GM18502 (cell line): Measurements from ENCODE around the gene GRAP.
A peak's percentile ranks its signal among the peaks of the same experiment; 100 is the strongest.
"Not testable (repeated sequence)": the region's sequence is repeated elsewhere in the genome, so short reads cannot be mapped to it uniquely, and the experiment has no call there.

ENCODE experiments used
- ATAC-seq: cut with Tn5 transposase; IDR thresholded peaks from one replicate; pipeline ENCODE4 v1.9.1; 2021; ENCODE audit warnings: mild to moderate bottlenecking; ENCODE audit not compliant: unreplicated experiment, poor library complexity

The GRAP gene

DNA sequence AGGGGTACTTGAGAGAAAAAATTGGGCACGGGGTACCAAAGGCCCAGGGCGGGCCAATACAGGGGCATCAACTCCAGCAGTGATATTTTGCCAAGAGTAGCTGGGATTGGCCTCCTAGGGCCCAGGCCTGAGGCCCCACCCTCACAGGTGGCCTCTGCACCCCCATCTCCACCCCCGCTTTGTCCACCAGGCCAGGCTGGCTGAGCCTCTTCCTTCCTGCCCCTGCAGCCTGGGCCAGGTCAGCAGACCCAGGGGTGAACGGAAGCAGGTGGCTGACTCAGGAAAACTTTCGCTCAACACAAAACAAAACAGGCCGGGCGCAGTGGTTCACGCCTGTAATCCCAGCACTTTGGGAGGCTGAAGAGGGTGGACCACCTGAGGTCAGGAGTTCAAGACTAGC is 3.7 kb downstream of the GRAP start:
- not testable (repeated sequence) for ATAC-seq

DNA sequence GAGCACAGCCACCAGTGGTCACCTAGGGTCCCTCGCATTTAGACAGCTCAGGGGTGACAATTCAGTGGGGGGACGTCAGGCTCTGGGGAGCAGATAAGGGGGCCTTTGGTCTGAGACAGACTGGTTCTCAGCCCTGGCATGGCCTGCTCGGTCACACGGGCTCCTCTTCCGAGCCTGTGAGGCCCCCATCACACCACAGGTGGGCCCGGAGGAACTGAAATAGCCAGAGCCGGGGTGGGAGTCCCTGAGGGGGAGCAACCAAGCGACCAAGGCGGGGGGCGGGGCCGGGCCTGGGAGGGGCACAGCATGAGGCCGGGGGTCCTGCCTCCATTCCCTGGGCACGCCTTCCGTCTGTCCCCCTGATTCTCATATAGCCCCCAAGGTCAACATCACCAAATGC is 4.4 kb downstream of the GRAP start:
- not testable (repeated sequence) for ATAC-seq

DNA sequence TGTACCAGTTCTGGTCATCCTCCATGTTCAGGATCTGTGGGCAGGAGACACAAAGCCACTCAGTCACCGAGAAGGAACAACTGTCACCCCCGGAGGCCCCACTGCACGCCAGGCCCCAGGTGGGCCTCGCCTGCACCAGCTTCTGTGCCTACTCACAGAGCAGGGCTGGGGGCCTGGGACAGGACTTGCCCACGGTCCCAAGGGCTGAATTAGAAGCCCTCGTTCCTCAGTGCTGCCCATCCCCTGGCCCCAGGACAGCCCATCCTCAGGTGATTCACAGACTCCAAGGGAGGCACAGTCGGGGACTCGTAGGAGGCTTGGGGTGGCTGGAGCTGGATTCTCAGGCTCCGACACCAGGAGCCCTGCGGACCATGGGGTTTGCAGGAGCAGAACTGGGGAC is 4.9 kb downstream of the GRAP start:
- not testable (repeated sequence) for ATAC-seq

DNA sequence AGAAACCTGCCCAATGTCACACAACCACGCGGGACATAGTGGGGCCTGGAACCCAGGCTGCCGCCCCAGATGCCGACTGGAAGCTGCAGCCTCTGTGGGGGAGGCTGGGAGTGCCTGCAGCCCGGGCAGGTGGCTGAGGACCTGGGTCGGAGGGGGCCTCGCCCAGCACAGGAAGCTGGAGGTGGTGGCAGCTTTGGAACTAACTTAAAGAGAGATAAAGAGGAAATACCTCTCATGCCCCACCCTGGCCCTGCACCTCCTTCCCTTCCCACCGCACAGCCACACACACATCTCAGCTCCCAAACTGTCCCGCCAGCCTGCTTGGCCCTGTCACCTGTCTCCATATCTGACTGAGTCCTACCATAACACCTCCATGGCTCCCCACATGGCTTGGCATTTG is 6.4 kb downstream of the GRAP start:
- not testable (repeated sequence) for ATAC-seq

DNA sequence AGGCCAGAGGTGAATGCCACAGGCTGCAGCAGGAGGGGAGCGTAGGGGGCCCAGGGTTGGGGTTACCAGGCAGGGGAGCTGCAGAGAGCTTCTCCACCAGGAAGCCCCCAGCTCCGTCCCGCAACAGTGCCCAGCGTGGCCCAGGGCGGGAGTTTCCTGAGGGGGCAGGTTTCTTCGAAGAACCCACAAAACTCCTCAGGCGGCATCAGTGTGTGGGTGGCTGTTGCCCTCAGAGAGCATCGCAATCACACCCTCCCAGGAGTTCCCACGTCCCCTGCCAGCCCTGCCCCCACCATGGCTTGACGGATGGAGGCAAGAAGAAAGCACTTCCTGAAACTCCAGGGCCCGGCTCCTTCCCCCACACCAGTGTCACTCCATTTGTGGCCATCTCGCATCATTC is 8.0 kb downstream of the GRAP start:
- not testable (repeated sequence) for ATAC-seq

DNA sequence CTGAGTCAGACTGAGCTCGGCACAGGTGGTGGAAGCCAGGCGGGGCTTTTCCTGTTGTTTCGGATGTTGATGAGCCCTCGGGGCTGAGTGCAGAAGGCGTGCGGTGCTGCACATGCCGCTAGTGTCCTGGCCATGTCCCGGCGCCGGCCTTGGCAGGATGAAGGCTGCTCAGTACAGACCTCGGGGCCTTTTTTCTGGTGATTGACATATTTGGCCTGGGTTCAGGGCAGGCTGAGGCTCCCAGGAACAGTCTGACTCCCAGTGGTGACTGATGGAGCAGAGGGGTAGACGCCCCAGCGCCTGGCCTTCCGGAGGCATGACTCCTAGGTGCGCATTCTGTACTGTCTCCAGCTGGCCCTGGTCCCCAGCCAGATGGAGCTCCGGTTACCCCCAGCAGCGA is 8.8 kb downstream of the GRAP start:
- peak; percentile 21 for ATAC-seq

DNA sequence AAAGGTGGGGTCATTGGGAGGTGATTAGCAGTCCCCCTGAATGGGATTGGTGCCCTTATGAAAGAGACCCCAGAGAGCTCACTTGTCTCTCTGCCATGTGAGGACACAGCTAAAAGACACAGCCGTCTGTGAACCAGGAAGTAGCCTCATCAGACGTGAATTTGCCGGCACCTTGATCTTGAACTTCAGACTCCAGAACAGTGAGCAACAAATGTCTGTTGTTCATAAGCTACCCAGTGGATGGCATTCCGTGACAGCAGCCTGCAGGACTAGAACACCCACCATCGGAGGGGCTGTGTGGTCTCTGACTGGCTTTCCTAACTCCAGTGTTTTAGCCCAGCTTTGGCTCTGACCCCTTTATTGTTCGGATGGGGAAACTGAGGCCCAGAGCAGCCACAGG is 9.2 kb downstream of the GRAP start:
- not testable (repeated sequence) for ATAC-seq

DNA sequence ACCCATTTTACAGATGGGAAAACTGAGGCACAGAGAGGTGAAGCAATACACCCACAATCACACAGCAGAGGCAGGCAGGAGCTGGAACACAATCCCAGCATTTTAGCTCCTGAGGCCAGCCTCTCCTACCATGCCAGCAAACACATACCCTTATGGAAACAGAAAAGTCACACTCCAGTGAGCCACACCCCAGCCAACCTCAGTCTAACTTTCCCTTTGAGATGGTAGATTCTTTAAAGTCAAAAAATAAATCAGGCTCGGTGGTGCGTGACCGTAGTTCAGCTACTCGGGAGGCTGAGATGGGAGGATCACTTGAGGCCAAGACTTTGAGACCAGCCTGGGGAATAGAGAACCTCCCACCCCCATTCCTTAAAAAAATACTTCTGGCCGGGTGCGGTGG is 10.6 kb downstream of the GRAP start:
- peak; percentile 40 for ATAC-seq

DNA sequence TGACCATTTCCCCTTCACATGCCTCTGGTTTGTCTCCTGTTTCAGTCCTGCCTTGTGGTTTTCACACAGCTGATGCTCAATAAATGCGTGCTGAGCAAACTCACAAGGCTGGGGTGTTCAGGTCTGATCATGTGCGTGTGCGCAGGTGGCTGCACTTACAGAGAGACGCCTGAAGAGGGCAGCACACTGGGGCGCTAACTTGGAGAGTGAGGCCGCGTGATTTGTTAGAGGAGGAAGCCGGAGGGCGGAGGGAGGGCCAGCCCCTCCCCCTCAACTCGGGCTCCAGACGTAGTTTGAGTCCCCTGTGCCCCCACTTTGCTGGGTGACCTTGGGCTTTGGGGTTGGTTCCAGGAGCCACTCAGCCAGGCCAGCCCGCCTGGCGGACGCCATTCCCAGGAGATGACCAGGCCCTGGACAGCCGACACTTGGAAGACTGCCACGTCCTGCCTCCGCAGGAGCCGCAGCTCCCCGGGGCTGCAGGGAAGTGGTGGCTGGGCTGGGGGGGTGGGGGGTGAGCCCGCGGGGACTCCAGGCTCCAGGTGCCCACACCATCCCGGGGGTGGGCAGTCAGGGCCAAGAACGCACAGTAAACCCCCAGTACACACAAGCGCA is 14.3 kb downstream of the GRAP start:
- ATAC-seq: peak; percentile 48

DNA sequence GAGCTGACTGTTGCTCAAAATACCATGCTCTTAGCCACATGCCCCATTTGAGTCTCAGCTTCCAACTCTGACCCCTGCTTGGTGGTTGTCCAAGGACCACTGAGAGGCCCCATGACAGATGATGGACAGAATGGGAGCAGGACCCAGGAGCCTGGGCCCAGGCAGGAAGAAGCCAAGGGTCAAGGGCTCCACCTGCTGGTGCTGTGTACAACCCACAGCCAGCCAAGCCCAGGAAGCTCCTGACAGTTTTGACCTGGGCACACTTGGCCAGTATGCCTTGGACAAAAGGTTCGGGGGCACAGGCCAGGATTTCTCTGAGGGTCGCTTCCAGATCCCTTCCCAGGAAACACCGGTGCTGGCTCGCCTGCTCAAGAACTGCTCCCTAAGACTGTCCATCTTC is 15.0 kb downstream of the GRAP start:
- ATAC-seq: peak; percentile 37

DNA sequence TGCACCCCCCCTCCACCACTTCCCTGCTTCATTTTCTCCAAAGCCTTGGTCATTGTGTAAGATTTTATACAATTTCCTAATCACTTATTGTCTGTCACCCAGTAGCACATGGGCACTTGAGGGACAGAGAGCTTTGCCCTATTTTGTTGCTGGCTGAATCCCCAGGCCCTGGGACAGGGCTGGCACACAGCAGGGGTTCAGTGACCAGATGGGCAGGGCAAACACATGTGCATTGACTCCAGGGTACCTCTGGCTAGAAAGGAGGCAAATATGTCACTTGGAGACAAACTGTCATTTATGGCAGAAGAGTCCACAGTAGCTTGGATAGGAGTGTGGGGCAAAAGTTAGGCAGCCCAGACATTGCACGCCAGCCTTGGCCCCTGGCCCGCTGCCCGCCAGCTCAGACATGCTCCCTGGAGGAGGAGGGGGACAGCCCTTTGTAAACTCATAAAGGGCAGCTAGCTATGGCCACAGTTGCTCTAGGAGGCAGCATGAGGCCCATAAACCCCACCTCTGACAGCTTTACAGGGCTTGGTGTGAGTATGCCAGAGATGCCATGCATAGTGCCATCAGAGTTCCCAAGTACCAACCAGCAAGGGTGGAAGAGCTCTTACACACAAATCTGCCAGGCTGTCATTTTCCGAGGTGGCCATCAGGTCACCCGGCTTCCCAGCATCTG is 15.8 kb downstream of the GRAP start:
- not testable (repeated sequence) for ATAC-seq

DNA sequence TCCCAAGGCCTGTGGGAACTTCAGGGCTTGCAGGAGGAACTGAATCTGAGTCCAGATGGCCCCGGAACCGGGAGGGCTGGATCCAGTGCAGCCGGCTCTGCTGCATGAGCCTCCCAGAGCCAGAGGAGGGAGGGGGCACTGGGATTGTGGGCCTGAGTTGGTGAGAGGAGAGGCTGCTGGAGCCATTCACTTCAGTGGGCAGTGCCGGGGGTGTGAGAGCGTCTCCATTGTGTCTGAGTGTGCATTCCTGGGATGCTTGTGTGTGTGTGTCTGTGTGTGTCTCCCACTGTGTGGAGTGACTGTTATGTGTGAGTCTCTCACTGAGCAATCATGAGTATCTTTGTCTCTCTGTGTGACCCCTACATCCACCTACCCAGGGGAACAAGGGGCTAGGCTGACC is 17.0 kb downstream of the GRAP start:
- not testable (repeated sequence) for ATAC-seq

DNA sequence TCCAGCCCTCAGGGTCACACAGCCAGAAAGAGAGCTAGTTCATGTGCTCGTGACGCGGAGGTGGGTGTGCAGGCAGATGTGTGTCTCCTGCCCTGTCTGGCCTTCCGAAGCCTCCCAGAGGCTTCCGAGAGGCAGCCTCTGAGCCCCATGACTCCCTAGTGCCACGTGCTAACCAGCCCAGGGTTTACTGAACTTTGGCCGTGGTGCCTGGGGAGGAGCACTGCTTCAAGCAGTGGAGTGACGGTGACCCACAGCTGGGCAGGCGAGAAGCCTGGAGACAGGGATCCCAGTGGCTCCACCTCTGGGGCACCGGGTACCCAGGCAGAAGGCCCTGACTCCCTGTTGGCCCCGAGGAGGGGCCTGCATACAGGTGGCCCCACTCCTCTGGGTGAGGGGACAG is 18.1 kb downstream of the GRAP start:
- ATAC-seq: not testable (repeated sequence)

DNA sequence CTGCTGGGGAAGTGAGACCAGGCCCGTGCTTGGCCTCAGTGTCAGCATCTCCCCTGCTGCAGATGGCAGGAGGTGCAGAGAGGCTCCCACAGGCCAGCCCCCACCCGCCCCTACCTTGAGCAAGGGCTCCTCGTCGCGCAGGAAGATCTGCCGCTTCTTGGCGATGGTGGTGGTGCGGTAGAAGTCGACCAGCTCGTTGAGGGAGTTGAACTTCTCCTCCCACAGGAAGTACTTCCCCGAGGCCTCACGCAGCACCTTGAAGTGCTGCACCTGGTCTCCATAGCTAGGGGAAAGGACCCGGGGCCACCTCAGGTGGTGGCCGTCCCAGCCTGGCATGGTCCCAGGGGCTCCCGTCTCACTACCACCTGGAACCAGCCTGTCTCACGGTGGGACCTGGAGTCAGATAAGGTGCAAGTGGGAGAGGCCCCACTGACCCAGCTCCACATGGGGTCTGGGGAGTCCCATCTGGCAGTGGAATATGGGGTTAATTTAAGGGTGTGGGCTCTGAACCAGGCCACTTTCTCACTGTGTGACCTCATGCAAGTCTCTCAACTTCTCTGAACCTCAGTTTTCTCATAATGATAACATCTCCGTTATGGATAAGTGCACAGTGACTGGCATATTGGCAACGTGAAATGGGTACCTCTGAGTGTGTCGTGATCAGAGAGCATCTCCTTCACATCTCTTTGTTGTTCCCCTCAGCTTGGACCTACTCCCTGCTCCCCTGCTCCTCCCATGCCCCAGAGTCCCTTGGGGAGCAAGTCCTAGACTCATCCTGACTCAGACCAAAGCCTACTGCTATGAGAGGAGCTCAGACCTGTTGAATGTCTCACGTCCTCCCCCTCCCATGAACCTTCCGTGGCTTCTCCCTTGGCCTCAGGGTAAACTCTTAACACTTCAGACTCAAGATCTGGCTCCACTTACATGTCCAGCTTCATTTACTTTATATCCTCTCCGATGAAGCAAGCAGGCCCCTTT is 22.4 kb downstream of the GRAP start:
- ATAC-seq: no peak

DNA sequence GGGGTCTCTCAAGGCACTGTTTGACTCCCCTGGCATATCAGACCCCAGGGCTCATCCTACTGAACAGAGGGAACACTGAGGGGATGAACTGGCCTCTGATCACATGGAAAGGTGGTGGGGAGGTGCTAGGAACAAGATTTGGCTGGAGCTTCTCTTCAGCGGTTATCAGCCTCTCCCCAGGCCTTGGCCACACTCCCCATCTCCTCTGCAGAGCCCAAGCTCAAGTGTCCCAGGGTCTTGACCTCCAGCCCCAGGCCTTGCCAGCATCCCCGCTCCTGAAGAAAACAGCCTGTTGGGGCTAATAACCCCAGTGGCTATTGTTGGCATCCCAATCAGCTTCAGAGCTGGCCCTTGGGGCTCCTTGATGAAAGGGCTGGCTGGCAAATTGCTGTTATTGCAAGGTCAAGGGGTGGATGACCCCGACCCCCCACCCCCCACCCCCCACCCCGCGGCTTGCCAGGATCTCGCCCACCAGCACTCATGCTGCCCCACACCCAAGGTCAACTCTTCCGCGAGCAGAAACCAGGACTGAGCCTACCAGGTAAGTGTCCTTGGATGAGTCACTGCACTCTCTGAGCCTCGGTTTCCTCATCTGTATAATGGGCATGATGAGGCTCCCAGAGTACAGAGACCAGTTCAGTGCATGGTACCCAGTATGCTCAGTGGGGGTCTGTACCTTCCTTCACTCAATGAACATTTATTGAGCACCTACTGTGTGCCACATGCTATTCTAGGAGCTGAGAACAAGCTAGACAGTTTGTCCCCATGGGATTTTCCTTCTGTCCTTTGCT is 23.4 kb downstream of the GRAP start:
- ATAC-seq: no peak

DNA sequence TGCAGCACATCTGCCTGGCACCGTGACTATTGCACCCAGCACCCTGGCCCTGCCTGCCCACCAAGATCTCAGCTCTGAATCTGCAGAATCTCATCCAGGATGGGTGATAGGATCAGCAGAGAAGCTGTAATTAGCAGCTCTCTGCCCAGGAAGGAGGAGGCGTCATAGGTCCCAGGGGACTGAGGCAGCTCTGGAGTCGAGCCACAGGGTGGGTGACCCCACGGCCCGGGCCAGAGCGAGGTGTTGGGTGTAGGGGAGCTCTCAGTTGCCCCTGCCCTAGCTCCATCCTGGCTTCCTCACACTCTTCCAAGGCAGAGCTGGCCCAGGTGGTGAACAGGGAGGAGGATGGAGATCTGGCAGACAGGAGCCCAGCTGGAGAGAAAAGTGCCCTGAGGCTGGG is 24.0 kb downstream of the GRAP start:
- no peak for ATAC-seq

DNA sequence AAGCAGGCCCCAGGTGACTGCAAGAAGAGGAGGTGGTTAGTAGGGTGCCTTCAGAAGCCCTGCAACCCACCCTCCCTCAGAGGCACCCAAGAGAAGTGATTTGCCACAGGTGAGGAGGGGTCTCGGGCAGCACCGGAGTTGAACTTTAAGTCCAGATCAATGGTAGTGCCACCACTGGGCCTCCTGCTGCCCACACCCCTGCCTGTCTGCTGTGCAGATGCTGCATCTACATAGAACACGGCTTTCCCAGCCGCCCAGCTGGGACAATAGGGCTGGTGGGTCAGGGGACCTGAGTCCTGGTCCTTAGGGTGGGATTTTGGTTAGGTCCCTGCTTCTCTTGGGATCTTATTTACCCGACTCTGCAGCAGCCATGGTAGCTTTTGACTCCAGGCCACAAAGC is 24.6 kb downstream of the GRAP start:
- no peak for ATAC-seq

DNA sequence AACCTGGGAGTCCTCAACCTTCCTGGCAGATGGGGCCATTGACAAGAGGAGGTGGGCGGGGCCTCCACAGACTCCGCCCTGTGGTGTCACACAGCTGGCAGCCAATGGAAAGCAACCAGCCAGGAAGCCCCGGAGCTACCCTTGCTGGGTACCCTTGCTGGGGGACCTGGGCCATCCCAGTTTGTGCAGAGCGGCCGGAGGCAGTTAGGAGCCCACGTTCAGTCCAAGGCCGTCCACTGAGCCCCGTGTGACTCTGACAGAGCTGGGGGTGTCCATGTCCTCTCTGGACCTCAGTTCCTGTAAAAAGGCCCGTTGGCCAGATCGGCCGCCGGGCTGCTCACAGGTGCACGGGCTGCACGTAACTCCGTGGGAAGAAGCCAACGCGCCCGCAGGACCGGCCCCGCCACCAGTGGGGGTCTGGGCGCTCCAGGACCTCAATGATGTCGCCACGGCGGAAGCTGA is 25.1 kb downstream of the GRAP start:
- no peak for ATAC-seq

DNA sequence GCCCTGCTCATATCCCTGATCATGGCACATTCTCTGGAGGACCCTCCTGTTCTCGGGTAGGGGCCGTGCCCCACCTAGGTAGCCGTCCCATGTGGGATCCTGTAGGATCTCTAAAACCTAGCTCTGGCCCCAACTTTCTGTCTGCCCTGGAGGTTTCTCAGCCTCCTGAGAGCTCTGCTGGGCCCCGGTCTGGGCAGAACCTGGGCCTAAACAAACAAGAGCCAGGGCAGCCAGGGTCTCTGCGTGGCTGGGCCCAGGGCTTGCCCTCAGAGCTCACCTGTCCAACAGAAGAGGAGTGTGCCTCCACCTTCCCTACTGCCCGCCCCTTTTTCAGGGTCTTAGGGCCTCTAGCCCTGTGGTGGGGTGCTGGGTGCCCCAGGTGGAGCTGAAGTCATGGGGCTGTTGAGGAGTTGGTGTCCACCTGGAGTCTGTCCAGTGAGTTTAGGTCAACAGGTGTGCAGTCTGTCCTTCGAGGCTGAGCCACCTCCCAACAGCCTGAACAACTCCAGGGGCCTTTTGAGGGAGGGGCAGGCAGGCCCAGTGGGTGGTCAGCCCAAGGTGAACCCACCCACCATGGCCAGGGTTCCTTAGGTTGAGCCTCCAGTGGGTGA is 25.6 kb downstream of the GRAP start:
- ATAC-seq: not testable (repeated sequence)

DNA sequence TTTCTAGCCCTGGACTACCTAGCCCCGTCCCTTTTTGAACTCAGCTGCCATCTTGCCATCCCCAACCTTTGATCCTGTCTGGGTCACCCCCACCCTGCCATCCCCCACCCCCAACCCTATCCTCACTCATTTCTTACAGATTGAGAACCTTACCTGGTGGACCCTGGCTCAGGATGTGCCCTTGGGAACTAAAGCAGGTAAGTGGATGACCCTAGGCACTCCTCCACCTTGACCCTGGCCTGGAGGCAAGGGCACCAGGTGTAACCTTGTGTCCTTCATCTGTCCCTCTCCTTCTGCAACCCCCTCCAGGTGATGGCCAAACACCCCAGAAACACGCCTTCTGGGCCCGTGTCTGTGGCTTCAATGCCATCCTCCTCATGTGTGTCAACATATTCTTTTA is 26.7 kb downstream of the GRAP start:
- no peak for ATAC-seq
